Activated T-helper 2 cell treated with anti-CD3 and anti-CD28 coated beads, Interferon-gamma antibody, Interleukin-2, Interleukin-4, amounts not matched to agents 10 μg/mL and 5 μg/mL and 100 μg/mL, durations not matched to agents 14 hours and 24 hours and 36 hours (primary cell): Measurements from ENCODE around the gene KRT33A. TPM values are rescaled to one million over a fixed set of nuclear protein-coding genes. Genes with fewer than 3 reads are reported as not detected.
"Not testable (repeated sequence)": the region's sequence is repeated elsewhere in the genome, so short reads cannot be mapped to it uniquely, and the experiment has no call there.

Experiments used
- DNase-seq: peaks from one replicate; pipeline ENCODE4 v3.0.0; 2021; ENCODE audit warnings: low spot score
- H3K27ac Mint-ChIP-seq: one replicate; pipeline ENCODE4 v1.8.0; 2021; ENCODE audit warnings: mixed read lengths
- H3K27me3 Mint-ChIP-seq: one replicate; pipeline ENCODE4 v1.8.0; 2021; ENCODE audit warnings: low read depth, mixed read lengths
- H3K36me3 Mint-ChIP-seq: one replicate; pipeline ENCODE4 v1.8.0; 2021; ENCODE audit warnings: low read depth, mixed read lengths
- H3K4me1 Mint-ChIP-seq: one replicate; pipeline ENCODE4 v1.8.0; 2021; ENCODE audit warnings: low read depth, mixed read lengths
- H3K4me3 Mint-ChIP-seq: one replicate; pipeline ENCODE4 v1.8.0; 2021; ENCODE audit warnings: low read depth, mild to moderate bottlenecking, moderate library complexity, mixed read lengths
- H3K9me3 Mint-ChIP-seq: one replicate; pipeline ENCODE4 v1.8.0; 2021; ENCODE audit warnings: mixed read lengths
- intact Hi-C: fragments of 100-400 bp; cut with micrococcal nuclease; formaldehyde crosslinking; loops from one replicate; pipeline ENCODE4 v1.15.1; 2023
- total RNA-seq: library from RNA; stranded (reverse); gene quantifications from 2 replicates; pipeline ENCODE4 v1.2.3, GENCODE V29; 2022

Gene KRT33A
- not detected in 2 replicates for total RNA-seq

DNA sequence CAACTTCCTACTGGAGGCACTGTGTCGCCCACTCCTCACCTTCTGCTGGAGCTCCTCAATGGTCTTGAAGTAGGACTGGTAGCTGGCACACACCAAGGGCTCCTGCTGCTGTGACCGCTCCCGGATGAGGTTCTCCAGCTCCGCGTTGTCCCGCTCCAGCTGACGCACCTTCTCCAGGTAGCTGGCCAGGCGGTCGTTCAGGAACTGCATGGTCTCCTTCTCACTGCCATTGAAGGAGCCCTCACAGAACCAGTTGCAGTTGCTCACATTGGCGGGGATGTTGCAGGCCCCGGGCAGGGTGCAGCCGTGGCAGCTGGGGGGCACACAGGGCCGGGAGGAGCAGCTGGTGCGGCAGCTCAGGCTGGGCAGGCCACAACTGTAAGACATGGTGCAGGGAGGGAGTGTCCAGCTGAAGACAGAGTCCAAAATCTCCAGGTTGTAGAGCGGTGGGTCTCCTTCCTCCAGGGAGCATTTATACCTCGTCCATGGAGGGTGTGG lies at the start of gene KRT33A:
Gene KRT33A (minus strand): TSS at position 448 of the 498 bp plus-strand sequence. CDS start 61 bp downstream, at position 387.
- H3K4me1 Mint-ChIP-seq, DNase-seq, H3K4me3 Mint-ChIP-seq, intact Hi-C loops, H3K27ac Mint-ChIP-seq, H3K9me3 Mint-ChIP-seq, H3K36me3 Mint-ChIP-seq: not testable (repeated sequence)
- peaks cover 25% of the 10 kb centered on the region for H3K27me3 Mint-ChIP-seq

DNA sequence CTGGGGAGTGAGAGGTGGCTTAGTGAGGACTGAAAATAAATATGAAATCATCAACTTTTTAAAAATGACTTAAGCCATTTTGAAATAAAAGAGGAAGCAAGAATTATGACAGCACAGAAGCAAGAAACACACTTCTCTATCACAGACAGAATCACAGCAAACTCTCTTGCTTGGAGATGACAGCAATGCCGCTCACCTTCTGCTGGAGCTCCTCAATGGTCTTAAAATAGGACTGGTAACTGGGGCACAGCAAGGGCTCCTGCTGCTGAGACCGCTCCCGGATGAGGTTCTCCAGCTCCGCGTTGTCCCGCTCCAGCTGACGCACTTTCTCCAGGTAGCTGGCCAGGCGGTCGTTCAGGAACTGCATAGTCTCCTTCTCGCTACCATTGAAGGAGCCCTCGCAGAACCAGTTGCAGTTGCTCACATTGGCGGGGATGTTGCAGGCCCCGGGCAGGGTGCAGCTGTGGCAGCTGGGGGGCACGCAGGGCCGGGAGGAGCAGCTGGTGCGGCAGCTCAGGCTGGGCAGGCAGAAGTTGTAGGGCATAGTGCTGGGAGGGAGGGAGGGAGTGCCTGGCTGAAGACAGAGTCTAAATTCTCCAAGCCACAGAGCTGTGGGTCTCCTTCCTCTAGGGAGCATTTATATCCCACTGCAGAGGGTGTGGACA lies 46.5 kb upstream of the KRT33A start, which contains the start of gene KRT31:
Gene KRT31 (minus strand): TSS at position 613 of the 665 bp plus-strand sequence. CDS start 69 bp downstream, at position 544.
- intact Hi-C loops = no loop called here
- Mint-ChIP-seq H3K36me3 (no peaks in the 10 kb centered on the region), H3K4me1 (peaks cover 2% of the 10 kb centered on the region), H3K27ac (no peak within 1 kb of the TSS), H3K27me3 (no peaks in the 10 kb centered on the region), H3K9me3 (no peaks in the 10 kb centered on the region), H3K4me3 (no peak within 1 kb of the TSS)
- DNase-seq = no peak

- no peak overlapping the region for H3K27ac Mint-ChIP-seq
- H3K9me3 Mint-ChIP-seq = no peaks in the 10 kb centered on the region
- no peaks in the 10 kb centered on the region for H3K4me1 Mint-ChIP-seq
- H3K27me3 Mint-ChIP-seq = no peaks in the 10 kb centered on the region
- H3K36me3 Mint-ChIP-seq = no peaks in the 10 kb centered on the region
- DNase-seq = no peak
- intact Hi-C loops = no loop called here
- H3K4me3 Mint-ChIP-seq = no peak overlapping the region
These were observed 45.7 kb upstream of the KRT33A start for GRCh38 chr17:41396340-41396739.

DNA sequence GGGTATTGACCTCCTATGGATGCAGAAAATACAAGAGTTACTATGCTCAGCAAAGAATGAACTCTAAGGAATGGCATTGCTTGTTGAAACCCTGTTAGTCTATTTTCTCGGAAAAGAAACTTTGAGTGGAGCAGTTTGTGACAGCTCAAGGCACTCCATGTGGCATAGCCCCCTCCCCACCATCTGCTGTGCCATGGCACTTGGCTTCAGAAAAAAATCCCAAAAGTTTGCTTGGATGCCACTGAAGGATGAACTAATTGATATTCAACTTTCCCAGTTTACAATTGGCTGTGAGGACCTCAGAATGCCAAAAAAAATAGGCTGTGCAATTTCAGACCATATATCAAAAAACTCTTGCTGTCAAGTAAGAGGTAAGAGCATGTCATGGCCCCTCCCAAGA lies 45.0 kb upstream of the KRT33A start:
- DNase-seq = no peak
- no peaks in the 10 kb centered on the region for H3K27me3 Mint-ChIP-seq
- H3K9me3 Mint-ChIP-seq = no peaks in the 10 kb centered on the region
- no peak overlapping the region for H3K4me3 Mint-ChIP-seq
- H3K4me1 Mint-ChIP-seq = no peaks in the 10 kb centered on the region
- intact Hi-C loops = no loop called here
- no peaks in the 10 kb centered on the region for H3K36me3 Mint-ChIP-seq
- no peak overlapping the region for H3K27ac Mint-ChIP-seq

GRCh38 chr17:41395044-41395443 lies 44.4 kb upstream of the KRT33A start:
- H3K27ac Mint-ChIP-seq, H3K4me3 Mint-ChIP-seq, H3K36me3 Mint-ChIP-seq, intact Hi-C loops, H3K27me3 Mint-ChIP-seq, DNase-seq, H3K9me3 Mint-ChIP-seq, H3K4me1 Mint-ChIP-seq: not testable (repeated sequence)

DNA sequence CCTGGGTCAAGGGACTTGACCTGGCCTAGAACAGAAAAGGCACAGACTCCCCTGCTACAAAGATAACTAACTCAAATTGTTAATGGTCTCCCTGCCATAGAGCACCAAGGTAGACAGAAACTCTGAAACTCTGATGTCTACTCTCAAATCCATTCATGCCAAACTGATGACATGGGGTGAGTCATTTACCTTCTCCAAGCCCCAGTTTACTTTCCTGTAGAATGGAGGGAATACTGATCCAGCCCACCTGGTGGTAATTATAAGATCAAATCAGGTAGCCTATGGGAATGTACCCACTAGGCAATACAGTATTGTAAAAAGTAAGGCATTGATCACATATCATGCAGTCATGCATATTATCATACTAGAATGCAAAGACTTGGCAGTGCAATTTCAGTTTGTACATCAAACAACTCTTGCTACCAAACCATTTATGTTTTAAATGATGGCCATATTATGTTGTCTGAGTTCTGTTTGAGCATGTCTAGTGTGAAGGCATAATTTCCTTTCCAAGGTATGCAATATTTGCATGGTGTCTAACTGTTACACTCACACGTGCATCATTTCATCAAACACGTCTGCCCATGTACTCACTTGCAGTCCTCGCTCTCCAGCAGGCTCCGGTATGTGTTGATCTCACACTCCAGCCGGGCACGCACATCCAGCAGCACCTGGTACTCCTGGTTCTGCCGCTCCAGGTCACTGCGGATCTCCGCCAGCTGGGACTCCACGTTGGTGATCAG lies 43.8 kb upstream of the KRT33A start:
- intact Hi-C loops = no loop called here
- Mint-ChIP-seq H3K4me1 (no peaks in the 10 kb centered on the region), H3K27ac (no peak overlapping the region), H3K9me3 (no peaks in the 10 kb centered on the region), H3K36me3 (no peaks in the 10 kb centered on the region), H3K4me3 (no peak overlapping the region), H3K27me3 (peaks cover 3% of the 10 kb centered on the region)
- DNase-seq = no peak

DNA sequence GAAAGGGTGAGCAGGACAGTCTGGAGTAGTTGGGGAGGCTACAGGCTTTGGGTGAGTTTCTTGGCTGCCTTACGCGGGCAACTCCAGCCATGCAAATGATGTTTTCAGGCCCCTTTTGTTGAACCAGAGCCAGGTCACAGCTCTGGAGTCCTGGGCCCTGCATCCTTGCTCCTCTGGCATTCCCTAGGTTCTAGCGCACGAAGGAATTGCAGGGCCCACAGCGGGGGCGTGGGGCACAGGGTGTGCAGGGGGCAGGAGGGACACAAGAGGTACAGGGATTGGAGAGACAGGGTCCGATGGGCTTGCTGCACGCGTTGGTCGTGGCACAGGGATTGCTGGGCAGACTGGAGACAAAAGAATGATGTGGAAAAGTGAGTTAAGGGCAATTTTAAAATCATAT lies 43.2 kb upstream of the KRT33A start:
- H3K27me3 Mint-ChIP-seq = peaks cover 4% of the 10 kb centered on the region

DNA sequence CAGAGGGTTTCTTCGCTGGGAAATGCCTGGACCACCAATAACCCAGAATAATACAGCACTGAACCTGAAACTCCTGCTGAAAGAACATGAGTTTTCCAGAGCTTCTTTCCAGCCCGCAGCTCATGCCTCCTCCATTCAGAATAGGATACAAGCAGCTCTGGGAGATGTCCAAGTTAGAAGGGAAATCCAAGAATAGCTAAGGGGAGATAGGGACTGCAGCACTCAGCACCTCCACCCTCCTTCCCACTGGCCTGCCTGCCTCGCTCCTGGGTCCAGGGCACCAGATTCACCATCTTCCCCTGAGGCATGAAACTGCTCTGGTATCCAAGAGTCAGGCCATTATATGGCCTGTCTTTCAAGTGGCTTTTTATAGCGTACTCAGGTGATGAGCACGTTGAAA lies 42.7 kb upstream of the KRT33A start:
- Mint-ChIP-seq H3K9me3 (no peaks in the 10 kb centered on the region), H3K4me3 (no peak overlapping the region), H3K27me3 (peaks cover 5% of the 10 kb centered on the region), H3K4me1 (no peaks in the 10 kb centered on the region), H3K27ac (no peak overlapping the region), H3K36me3 (no peaks in the 10 kb centered on the region)
- intact Hi-C loops = no loop called here
- DNase-seq = no peak

More for the DNA sequence above, 43.2 kb upstream of the KRT33A start:
- DNase-seq = no peak
- Mint-ChIP-seq H3K4me1 (no peaks in the 10 kb centered on the region), H3K9me3 (no peaks in the 10 kb centered on the region), H3K36me3 (no peaks in the 10 kb centered on the region), H3K4me3 (no peak overlapping the region), H3K27ac (no peak overlapping the region)
- intact Hi-C loops = no loop called here

DNA sequence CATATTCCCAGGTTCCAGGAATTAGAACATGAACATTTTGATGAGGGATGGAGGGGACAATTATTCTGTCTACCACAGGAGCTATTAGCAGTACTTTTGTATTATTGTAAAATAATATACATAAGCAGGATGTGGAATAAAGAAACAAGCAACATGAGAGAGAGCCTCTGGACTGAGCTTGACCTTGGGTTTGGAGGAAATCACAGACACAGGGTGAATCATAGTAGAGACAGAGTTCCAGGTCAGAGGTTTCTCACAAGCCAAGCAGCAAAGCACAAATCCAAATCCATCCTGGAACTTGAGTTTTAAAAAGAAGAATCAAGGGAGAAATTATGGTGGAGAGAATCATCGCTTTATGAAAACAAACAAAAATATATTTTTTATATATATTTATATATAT lies 41.6 kb upstream of the KRT33A start:
- peaks cover 7% of the 10 kb centered on the region for H3K27me3 Mint-ChIP-seq
- H3K4me1 Mint-ChIP-seq = no peaks in the 10 kb centered on the region
- DNase-seq = no peak
- peaks cover 2% of the 10 kb centered on the region for H3K9me3 Mint-ChIP-seq
- no peak overlapping the region for H3K4me3 Mint-ChIP-seq
- intact Hi-C loops = no loop called here
- no peak overlapping the region for H3K27ac Mint-ChIP-seq
- no peaks in the 10 kb centered on the region for H3K36me3 Mint-ChIP-seq

DNA sequence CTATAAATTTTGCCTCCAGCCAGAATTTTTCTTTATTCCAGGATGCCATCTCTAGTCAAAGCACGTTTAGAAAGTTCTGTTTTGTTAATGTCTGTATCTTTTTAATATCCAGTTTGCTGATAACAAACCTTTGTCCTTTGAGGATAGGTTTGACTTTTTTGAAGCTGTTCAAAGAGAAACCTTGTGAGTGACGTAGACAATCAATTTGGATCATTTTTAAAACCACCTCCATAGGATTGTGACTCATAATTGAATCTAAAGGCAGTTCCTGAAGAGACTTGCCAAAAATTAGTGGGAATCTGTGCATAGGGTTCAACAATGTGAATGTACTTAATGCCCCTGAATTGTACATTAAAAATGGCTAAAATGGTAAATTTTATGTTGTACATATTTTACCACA lies 40.9 kb upstream of the KRT33A start:
- Mint-ChIP-seq H3K27me3 (peaks cover 9% of the 10 kb centered on the region), H3K4me3 (no peak overlapping the region), H3K36me3 (no peaks in the 10 kb centered on the region), H3K27ac (no peak overlapping the region), H3K4me1 (no peaks in the 10 kb centered on the region), H3K9me3 (peaks cover 6% of the 10 kb centered on the region)
- no peak for DNase-seq
- intact Hi-C loops = no loop called here

- Mint-ChIP-seq H3K9me3 (peaks cover 10% of the 10 kb centered on the region), H3K4me1 (no peaks in the 10 kb centered on the region), H3K36me3 (no peaks in the 10 kb centered on the region), H3K27me3 (peaks cover 9% of the 10 kb centered on the region), H3K27ac (no peak overlapping the region), H3K4me3 (no peak overlapping the region)
- intact Hi-C loops = no loop called here
- DNase-seq = no peak
These were observed 39.8 kb upstream of the KRT33A start for GRCh38 chr17:41390411-41390938.

GRCh38 chr17:41387670-41388069 lies 37.0 kb upstream of the KRT33A start:
- no peak for DNase-seq
- intact Hi-C loops = no loop called here
- H3K36me3 Mint-ChIP-seq = no peaks in the 10 kb centered on the region
- H3K4me3 Mint-ChIP-seq = no peak overlapping the region
- peaks cover 12% of the 10 kb centered on the region for H3K27me3 Mint-ChIP-seq
- H3K9me3 Mint-ChIP-seq = peaks cover 10% of the 10 kb centered on the region
- H3K4me1 Mint-ChIP-seq = no peaks in the 10 kb centered on the region
- no peak overlapping the region for H3K27ac Mint-ChIP-seq

- H3K36me3 Mint-ChIP-seq = no peaks in the 10 kb centered on the region
- no peaks in the 10 kb centered on the region for H3K4me1 Mint-ChIP-seq
- no peak for DNase-seq
- no peak overlapping the region for H3K27ac Mint-ChIP-seq
- intact Hi-C loops = no loop called here
- peaks cover 12% of the 10 kb centered on the region for H3K27me3 Mint-ChIP-seq
- H3K4me3 Mint-ChIP-seq = no peak overlapping the region
- peaks cover 10% of the 10 kb centered on the region for H3K9me3 Mint-ChIP-seq
These were observed 35.6 kb upstream of the KRT33A start for GRCh38 chr17:41386227-41386626.
